Muscle of back (tissue), 11 donors: ENCODE results near the gene TP53I11. TPM values are rescaled to one million over a fixed set of nuclear protein-coding genes. Genes with fewer than 3 reads are reported as not detected.

Experiments
- DNase-seq, 3 donors: peaks; one replicate each; pipeline versions ENCODE4 v3.0.0 to v3.0.0-alpha.2; 2013
- polyA plus RNA-seq, 10 donors: library from polyadenylated mRNA; unstranded; fragments of 120-200 nt; gene quantifications; one replicate each; pipeline ENCODE4 v1.2.1, GENCODE V29; 2013; ENCODE audit not compliant: insufficient read length in 10 of 10

Gene TP53I11
- polyA plus RNA-seq, 10 donors, result 36.6 to 57.2 (median 43.9) TPM

GRCh38 chr11:44980533-44981427 is 30.1 kb upstream of the TP53I11 start:
- DNase-seq, result no peak

GRCh38 chr11:44979543-44980399 is 29.1 kb upstream of the TP53I11 start:
- DNase-seq, result no peak

GRCh38 chr11:44978961-44979331 is 28.3 kb upstream of the TP53I11 start:
- DNase-seq, result no peak

- DNase-seq, result no peak
These were observed 27.7 kb upstream of the TP53I11 start for GRCh38 chr11:44978274-44978960.

GRCh38 chr11:44977493-44977984 is 26.9 kb upstream of the TP53I11 start:
- DNase-seq, result no peak

- no peak for DNase-seq
These were observed 25.9 kb upstream of the TP53I11 start for GRCh38 chr11:44976576-44976975.

GRCh38 chr11:44974402-44975000 is 23.8 kb upstream of the TP53I11 start:
- no peak for DNase-seq

- no peak for DNase-seq
These were observed 23.1 kb upstream of the TP53I11 start for GRCh38 chr11:44973632-44974401.

GRCh38 chr11:44972746-44973435 is 22.2 kb upstream of the TP53I11 start:
- DNase-seq, result no peak

- no peak for DNase-seq
These were observed 20.5 kb upstream of the TP53I11 start for GRCh38 chr11:44971185-44971584.

- no peak for DNase-seq
These were observed 19.6 kb upstream of the TP53I11 start for GRCh38 chr11:44970293-44970692.

GRCh38 chr11:44969651-44970252 is 19.1 kb upstream of the TP53I11 start:
- DNase-seq, result no peak

GRCh38 chr11:44968510-44968909 is 17.8 kb upstream of the TP53I11 start:
- no peak for DNase-seq

GRCh38 chr11:44967930-44968496 is 17.3 kb upstream of the TP53I11 start:
- DNase-seq, result no peak

- no peak for DNase-seq
These were observed 16.0 kb upstream of the TP53I11 start for GRCh38 chr11:44966694-44967093.

GRCh38 chr11:44964526-44965209 is 14.0 kb upstream of the TP53I11 start:
- no peak for DNase-seq

- DNase-seq, result no peak
These were observed 13.3 kb upstream of the TP53I11 start for GRCh38 chr11:44963948-44964347.

GRCh38 chr11:44963136-44963535 is 12.5 kb upstream of the TP53I11 start:
- no peak for DNase-seq

GRCh38 chr11:44962464-44962863 is 11.8 kb upstream of the TP53I11 start:
- no peak for DNase-seq
